Cardiac muscle cell (in vitro differentiated cells and primary cell): ENCODE data around the gene ADSL. TPM values are rescaled to one million over a fixed set of nuclear protein-coding genes. Genes with fewer than 3 reads are reported as not detected.

Experiments used
- DNase-seq, 2 donors: peaks; one replicate each; pipeline versions ENCODE4 v3.0.0 to v3.0.0-alpha.2; 2010 to 2017; ENCODE audit warnings: low read depth in 1 of 2, low spot score in 1 of 2
- H3K27ac ChIP-seq: fragments of 200-600 bp; sonication (generic); 2 replicates; pipeline ENCODE4 v1.5.1; 2016
- H3K27me3 ChIP-seq: fragments of 200-600 bp; sonication (generic); 2 replicates; pipeline ENCODE4 v1.6.0; 2016; ENCODE audit warnings: control low read depth
- H3K36me3 ChIP-seq: fragments of 200-600 bp; sonication (generic); 2 replicates; pipeline ENCODE4 v1.5.1; 2016; ENCODE audit warnings: control low read depth
- H3K4me1 ChIP-seq: fragments of 200-600 bp; sonication (generic); 2 replicates; pipeline ENCODE4 v1.8.1; 2017; ENCODE audit warnings: low read depth, mild to moderate bottlenecking, mixed run types
- H3K4me3 ChIP-seq: fragments of 200-600 bp; sonication (generic); 2 replicates; pipeline ENCODE4 v1.5.1; 2016; ENCODE audit warnings: mild to moderate bottlenecking
- H3K9me3 ChIP-seq: fragments of 200-600 bp; sonication (generic); 2 replicates; pipeline ENCODE4 v1.5.1; 2017; ENCODE audit warnings: low read depth, mild to moderate bottlenecking, control low read depth
- polyA plus RNA-seq: library from polyadenylated mRNA; unstranded; fragments of >200 nt; fragmentation: Nextera tagmentation; extraction: Ambion mirVana; gene quantifications from 2 replicates; pipeline ENCODE4 v1.2.1, GENCODE V29; 2016
- total RNA-seq: library from RNA; depleted of rRNA; stranded (reverse); fragments of >200 nt; gene quantifications from 2 replicates; pipeline ENCODE4 v1.2.3, GENCODE V29; 2016
- TF ChIP-seq, protein P1 (sequence below): IDR thresholded peaks from 2 replicates; pipeline ENCODE4 v1.5.1; 2012; ENCODE audit warnings: low read depth, mild to moderate bottlenecking, low read length

ADSL gene
- total and polyA plus RNA-seq, 2 experiments from 2014 or later: 110 to 116 TPM

DNA sequence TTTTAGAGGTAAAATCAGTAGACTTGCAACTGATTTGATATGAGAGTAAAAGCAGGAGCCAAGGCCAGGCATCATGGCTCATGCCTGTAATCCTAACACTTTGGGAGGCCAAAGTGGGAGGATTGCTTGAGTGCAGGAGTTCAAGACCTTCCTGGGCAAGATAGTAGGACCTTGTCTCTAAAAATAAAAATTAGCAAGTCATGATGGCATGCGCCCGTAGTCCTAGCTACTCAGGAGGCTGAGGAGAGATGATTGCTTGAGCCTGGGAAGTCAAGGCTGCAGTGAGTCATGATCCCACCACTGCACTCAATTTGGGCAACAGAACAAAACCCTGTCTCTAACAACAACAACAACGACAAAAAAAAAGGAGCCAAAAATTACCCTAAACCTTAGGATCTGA, 37.6 kb downstream of the ADSL start:
- TF ChIP-seq, protein P1, sequence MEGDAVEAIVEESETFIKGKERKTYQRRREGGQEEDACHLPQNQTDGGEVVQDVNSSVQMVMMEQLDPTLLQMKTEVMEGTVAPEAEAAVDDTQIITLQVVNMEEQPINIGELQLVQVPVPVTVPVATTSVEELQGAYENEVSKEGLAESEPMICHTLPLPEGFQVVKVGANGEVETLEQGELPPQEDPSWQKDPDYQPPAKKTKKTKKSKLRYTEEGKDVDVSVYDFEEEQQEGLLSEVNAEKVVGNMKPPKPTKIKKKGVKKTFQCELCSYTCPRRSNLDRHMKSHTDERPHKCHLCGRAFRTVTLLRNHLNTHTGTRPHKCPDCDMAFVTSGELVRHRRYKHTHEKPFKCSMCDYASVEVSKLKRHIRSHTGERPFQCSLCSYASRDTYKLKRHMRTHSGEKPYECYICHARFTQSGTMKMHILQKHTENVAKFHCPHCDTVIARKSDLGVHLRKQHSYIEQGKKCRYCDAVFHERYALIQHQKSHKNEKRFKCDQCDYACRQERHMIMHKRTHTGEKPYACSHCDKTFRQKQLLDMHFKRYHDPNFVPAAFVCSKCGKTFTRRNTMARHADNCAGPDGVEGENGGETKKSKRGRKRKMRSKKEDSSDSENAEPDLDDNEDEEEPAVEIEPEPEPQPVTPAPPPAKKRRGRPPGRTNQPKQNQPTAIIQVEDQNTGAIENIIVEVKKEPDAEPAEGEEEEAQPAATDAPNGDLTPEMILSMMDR: no peak

DNA sequence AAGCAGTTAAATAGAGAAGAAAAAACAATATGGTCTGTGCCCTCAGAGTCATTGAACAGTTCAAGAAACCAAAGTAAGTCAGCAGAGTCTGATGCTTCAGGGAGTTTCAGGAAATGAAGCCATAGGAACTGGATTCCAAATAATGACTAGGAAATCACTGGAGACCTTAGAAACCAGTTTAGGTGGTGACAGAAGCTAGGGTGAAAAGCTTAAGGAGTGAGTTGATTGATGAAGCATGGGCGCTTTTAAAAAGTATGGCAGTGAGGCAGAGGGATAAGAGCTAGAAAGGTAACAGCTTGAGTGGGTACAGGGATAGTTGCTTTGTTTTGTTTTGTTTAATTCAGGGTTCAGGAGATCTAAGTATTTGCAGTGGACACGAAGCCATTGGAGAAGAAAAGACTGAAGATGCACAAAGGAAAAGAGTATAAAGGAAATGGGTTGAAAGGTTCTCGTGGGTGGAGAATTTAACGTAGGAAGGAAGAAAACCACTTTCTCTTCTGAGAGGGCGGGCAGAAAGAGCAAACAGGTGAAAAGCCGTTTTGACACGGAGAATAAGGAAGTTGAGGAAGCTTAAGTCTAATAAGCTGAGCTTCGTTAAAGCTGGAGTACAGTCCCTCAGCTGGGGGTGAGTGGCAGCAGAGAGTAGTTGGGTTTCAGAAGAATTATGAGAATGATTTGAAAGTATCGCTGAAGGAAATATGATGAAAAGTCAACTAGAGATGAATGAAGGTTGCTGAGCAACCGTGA, 38.9 kb downstream of the ADSL start:
- DNase-seq: no peak
- TF ChIP-seq, protein P1: no peak

More for the DNA sequence above, 37.6 kb downstream of the ADSL start:
- H3K27ac ChIP-seq: no peak overlapping the region
- H3K9me3 ChIP-seq: no peaks in the 10 kb centered on the region
- no peaks in the 10 kb centered on the region for H3K36me3 ChIP-seq
- no peaks in the 10 kb centered on the region for H3K27me3 ChIP-seq
- H3K4me3 ChIP-seq: no peak overlapping the region
- H3K4me1 ChIP-seq: no peaks in the 10 kb centered on the region
- DNase-seq: peak in 1 of 2 donors; percentile 82

DNA sequence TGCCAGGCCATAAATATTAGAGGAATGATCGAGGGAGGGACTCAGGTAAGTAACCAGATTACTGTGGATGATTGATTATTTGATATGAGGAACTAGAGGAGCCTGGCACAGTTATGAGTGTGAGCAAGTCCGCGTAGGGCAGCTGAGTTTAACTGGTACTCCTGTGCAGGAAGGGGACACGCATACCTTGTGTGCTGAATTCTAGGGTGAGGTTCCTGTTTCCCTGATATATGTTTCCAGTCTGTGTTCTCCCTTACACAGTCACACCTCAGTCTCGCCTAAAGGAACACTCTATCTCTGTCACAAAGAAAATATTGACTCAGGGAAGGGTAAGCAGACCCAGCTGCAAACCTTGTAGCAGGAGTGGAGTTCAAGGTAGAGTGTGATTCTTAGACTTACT, 41.4 kb downstream of the ADSL start:
- TF ChIP-seq, protein P1: no peak
- H3K4me3 ChIP-seq: no peak overlapping the region
- H3K4me1 ChIP-seq: no peaks in the 10 kb centered on the region

More for the DNA sequence above, 38.9 kb downstream of the ADSL start:
- Histone ChIP-seq H3K27me3 (no peaks in the 10 kb centered on the region), H3K4me1 (no peaks in the 10 kb centered on the region), H3K4me3 (no peak overlapping the region), H3K27ac (no peak overlapping the region), H3K36me3 (no peaks in the 10 kb centered on the region), H3K9me3 (no peaks in the 10 kb centered on the region)

DNA sequence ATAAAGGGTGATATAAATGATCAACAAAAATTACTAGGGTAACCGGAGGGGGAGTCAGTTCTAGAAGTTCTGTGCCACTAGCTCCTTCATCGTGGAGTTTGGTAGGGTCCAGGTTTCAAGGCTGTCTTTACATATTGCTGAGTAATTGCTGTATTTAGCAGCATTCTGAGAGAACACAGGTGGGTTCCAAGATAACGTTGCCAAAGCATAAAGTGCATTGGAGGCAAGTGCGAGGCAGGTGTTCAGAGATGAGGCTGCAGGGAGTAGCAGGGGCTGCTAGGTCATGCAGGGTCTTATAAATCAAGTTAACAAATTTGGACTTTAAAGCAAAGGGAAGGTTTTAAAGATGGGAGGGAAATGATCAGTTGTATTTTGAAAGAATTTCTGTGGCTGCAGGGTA, 41.9 kb downstream of the ADSL start:
- TF ChIP-seq, protein P1: no peak

More for the DNA sequence above, 41.4 kb downstream of the ADSL start:
- Histone ChIP-seq H3K27me3 (no peaks in the 10 kb centered on the region), H3K36me3 (no peaks in the 10 kb centered on the region), H3K27ac (no peak overlapping the region), H3K9me3 (no peaks in the 10 kb centered on the region)
- no peak for DNase-seq

DNA sequence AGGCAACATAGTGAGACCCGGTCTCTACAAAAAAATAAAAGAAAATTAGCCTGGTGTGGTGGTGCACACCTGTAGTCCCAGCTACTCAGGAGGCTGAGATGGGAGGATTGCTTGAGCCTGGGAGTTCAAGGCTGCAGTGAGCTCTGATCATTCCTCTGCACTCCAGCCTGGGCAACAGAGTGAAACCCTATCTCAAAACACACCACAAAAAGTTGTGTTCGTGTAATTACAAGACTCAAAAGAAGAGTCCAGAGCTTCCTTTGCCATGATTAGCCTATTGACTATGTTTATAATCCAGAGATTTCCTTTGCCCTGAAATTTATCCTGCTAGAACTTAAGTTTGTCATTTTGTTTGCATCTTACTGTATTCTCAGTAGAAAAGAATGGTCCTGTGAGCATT, 45.1 kb downstream of the ADSL start:
- no peak overlapping the region for H3K4me3 ChIP-seq
- H3K9me3 ChIP-seq: no peaks in the 10 kb centered on the region
- TF ChIP-seq, protein P1: no peak
- DNase-seq: no peak
- no peaks in the 10 kb centered on the region for H3K27me3 ChIP-seq
- H3K27ac ChIP-seq: no peak overlapping the region
- H3K36me3 ChIP-seq: no peaks in the 10 kb centered on the region
- no peaks in the 10 kb centered on the region for H3K4me1 ChIP-seq

More for the DNA sequence above, 41.9 kb downstream of the ADSL start:
- no peak overlapping the region for H3K4me3 ChIP-seq
- no peaks in the 10 kb centered on the region for H3K36me3 ChIP-seq
- no peak for DNase-seq
- no peaks in the 10 kb centered on the region for H3K27me3 ChIP-seq
- no peaks in the 10 kb centered on the region for H3K9me3 ChIP-seq
- no peak overlapping the region for H3K27ac ChIP-seq
- no peaks in the 10 kb centered on the region for H3K4me1 ChIP-seq
